ENCODE data around the gene EFNA5.

EFNA5 gene

DNA sequence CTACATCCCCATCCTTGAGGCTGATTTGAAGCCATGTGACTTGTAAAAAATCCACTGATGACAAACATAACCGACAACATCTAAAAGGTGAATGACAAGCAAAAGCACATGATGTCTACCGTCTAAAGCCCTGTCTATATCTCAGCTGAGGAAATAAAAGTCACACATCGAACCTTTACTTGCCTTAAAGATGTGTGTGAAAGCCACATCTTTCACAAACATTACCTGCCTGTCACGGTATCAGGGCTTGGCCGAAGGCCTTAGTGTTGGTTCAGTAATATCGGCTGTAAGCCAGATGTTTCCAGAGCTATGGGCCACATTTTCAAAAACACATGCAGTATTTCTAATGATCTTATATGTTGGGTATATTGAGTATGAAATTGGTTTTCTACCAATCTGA, 125.8 kb downstream of the EFNA5 start:
- H3K27ac ChIP-seq = no peak overlapping the region
- TF ChIP-seq, protein P1, sequence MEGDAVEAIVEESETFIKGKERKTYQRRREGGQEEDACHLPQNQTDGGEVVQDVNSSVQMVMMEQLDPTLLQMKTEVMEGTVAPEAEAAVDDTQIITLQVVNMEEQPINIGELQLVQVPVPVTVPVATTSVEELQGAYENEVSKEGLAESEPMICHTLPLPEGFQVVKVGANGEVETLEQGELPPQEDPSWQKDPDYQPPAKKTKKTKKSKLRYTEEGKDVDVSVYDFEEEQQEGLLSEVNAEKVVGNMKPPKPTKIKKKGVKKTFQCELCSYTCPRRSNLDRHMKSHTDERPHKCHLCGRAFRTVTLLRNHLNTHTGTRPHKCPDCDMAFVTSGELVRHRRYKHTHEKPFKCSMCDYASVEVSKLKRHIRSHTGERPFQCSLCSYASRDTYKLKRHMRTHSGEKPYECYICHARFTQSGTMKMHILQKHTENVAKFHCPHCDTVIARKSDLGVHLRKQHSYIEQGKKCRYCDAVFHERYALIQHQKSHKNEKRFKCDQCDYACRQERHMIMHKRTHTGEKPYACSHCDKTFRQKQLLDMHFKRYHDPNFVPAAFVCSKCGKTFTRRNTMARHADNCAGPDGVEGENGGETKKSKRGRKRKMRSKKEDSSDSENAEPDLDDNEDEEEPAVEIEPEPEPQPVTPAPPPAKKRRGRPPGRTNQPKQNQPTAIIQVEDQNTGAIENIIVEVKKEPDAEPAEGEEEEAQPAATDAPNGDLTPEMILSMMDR (IDR thresholded peaks at IDR 0.05) = no peak
- no peak for TF ChIP-seq ZFX (IDR thresholded peaks at IDR 0.05; ENCODE audit: borderline replicate concordance)

DNA sequence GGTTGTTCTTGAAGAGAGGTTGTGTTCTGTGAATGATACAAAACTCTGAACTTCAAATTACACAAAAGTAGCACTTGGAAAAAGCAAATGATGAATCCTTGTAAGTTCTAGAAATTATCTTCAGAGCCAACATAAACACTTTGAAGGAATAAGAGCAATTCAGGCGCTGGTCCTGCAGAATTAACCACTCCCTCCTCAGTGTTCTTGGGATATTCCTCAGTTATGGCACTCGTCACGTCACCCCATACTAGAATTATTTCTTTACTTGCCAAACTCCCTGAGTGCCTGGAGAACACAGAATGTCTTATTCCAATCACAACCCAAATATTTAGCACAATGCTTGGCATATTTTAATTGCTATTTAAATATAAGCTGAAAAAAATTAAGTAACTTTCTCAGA, 126.3 kb downstream of the EFNA5 start:
- no peak for TF ChIP-seq ZFX (IDR thresholded peaks at IDR 0.05; ENCODE audit: borderline replicate concordance)
- TF ChIP-seq, protein P1 (IDR thresholded peaks at IDR 0.05) = no peak
- no peak overlapping the region for H3K27ac ChIP-seq

DNA sequence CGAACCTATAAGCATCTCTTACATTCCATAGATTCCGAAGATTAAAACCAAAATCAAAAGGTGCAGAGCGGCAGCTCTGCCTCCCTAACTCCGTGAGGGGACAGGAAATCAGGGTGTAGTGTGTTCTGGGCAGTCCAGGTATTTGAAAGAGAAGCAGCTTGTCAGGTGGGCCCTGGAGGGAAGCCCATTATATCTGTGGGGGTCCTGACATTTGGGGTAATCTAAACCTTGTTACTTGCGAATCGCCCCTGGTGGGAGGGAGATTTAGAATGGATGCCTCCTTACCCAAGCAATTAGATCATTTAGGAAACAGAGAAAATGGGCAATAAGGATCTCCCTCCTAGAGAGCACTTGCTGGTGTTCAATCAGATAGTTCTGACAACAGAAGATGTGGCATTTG, 126.9 kb downstream of the EFNA5 start:
- H3K27ac ChIP-seq = no peak overlapping the region
- TF ChIP-seq, protein P1 (IDR thresholded peaks at IDR 0.05) = no peak
- TF ChIP-seq ZFX (IDR thresholded peaks at IDR 0.05; ENCODE audit: borderline replicate concordance) = no peak

DNA sequence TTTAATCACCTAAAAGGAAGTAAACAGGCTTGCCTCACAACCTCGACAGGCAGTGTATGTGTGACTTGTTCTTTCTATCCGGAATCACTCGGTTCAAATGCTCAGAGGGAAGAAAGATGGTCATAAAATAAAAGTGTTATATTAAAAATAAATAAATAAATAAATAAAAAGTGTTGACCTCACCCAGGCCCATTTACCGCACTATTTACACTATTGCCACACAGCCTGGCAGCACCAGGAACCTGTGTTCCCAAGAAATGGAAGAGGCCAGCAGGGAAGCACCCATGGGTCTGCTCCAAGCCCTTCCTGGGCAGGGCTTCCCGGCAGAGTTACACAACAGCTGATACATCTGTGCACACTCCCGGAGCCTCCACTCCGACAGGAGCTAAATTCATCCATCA, 127.9 kb downstream of the EFNA5 start:
- H3K27ac ChIP-seq = no peak overlapping the region
- TF ChIP-seq, protein P1 (IDR thresholded peaks at IDR 0.05) = no peak
- TF ChIP-seq ZFX (IDR thresholded peaks at IDR 0.05; ENCODE audit: borderline replicate concordance) = no peak

DNA sequence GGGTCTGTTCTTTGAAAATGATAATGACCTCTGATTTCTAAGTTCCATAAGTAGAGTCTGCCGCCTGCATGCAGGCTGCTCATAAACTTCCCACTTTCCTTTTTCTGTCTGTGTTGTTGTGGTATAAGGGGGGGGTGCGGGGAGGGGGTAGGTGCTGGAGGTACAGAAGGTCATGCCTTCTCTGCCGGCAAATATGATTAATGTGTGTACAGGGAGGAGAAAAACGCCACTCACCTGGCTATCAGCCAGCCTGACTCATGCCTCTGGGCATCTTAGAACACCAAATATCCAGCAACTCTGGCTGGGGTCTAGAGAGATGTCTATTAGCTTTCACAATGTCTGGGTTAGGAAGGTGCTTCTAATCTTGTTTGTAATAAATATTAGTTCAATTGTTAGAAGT, 128.3 kb downstream of the EFNA5 start:
- TF ChIP-seq ZFX (IDR thresholded peaks at IDR 0.05; ENCODE audit: borderline replicate concordance) = no peak
- TF ChIP-seq, protein P1 (IDR thresholded peaks at IDR 0.05) = no peak
- no peak overlapping the region for H3K27ac ChIP-seq

DNA sequence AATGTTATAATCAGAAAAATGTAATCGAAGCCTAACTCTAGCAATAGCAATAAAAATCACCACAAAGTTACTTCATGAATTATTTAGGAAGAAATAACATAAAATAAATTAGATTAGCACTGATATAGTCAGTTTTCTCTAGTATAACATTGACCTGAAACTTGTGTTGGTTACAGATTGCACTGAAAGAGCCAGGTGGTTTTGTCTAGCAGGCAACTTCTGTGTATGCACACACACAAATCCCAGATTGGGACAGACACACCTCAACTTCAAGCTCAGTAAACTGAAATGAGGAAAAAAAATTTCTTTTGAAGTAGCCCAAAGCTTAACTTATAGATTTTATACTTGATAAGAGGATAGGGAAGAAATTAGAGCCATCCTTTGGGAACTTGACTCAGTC, 129.3 kb downstream of the EFNA5 start:
- TF ChIP-seq ZFX (IDR thresholded peaks at IDR 0.05; ENCODE audit: borderline replicate concordance) = no peak
- TF ChIP-seq, protein P1 (IDR thresholded peaks at IDR 0.05) = no peak
- H3K27ac ChIP-seq = no peak overlapping the region

DNA sequence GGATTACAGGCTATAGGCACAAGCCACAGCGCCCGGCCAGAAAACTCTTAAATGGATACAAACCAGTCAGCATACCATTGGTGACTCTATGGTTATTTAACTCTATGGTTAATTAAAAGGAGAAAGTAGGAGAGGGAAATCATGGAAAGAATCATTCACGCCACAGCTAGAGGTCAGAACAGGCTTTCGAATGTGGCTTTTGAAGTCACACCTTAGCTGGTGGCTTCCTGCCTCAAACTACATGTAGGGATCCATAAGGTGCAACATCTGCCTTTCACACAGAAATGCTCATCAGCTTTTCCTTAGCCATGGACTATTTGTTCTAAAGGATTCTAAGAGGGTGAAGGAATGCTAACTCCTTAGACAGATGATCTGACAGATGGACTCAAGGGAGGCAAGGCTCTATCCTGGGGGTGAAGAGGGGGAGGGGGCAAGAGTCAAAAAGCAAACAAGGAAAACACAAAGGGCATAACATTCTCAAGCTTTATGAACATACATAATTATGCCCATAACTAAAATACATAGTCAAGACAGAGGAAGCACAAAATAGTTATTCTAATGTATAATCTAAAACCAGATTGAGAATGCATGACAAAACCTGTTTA, 130.9 kb downstream of the EFNA5 start:
- TF ChIP-seq, protein P1 (IDR thresholded peaks at IDR 0.05) = no peak
- TF ChIP-seq ZFX (IDR thresholded peaks at IDR 0.05; ENCODE audit: borderline replicate concordance) = no peak
- H3K27ac ChIP-seq = no peak overlapping the region

Data from 22Rv1 (cell line).